GM19238 (cell line): ENCODE results near the gene ANO2.
"Not testable (repeated sequence)": the region's sequence is repeated elsewhere in the genome, so short reads cannot be mapped to it uniquely, and the experiment has no call there.

Source experiments
- DNase-seq: peaks from one replicate; pipeline ENCODE4 v3.0.0; 2011; ENCODE audit warnings: low spot score; ENCODE audit not compliant: insufficient read length

The ANO2 gene

DNA sequence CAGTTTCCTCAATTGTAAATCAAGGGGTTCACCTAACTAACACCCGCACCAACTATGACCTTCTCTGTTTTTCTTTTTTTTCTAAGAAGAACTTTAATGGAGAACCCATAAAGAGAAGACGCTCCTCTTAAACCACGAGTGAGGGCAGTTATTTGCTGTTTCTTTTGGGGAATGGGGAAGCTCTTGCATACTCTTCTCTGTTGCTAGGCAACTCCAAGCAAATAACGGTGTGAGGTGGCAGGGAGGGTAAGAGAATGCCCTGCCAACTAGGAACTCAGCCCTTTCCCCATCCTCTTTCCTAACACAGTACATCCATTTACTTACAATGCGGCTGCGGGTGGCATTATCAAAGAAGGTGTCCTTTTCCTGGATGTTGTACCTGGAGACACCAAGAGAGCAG is 114.9 kb downstream of the ANO2 start:
- DNase-seq, result no peak

DNA sequence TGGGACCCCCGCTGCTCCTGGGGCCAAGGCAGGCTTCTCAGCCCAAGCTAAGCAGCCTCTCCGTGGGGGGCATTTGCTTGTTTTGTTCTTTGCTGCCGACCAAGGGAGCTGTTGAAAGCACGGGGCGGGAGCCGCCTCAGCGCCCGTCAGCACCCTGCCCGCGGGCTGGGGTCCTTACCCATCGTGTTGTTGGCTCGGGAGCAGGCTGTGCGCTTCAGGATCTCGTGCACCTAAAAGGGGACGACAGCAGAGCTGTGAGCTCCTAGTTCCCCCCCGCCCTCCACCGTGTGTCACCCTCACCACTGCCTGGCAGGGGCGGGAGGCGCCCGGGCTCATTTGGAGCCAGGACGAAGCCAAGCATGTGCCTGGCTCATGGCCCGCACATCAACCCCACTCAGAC is 117.5 kb downstream of the ANO2 start:
- DNase-seq, result no peak

DNA sequence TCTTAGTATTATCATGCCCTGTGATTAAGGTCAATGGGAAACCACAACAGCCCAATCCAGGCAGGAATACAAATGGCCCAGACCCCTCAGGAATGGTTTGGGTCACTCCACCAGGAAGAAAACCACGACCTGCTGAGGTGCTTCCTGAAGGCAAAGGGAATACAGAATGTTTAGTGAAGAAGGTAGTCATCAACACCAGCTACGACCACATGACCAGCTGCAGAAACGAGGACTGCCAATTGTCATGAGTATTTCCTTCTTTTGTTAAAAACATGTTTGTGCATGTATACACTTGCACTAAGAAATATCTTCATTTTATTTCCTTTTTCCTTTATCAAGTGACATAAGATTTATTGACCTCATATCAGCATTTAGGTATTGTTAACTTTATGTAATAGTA is 119.3 kb downstream of the ANO2 start:
- not testable (repeated sequence) for DNase-seq

DNA sequence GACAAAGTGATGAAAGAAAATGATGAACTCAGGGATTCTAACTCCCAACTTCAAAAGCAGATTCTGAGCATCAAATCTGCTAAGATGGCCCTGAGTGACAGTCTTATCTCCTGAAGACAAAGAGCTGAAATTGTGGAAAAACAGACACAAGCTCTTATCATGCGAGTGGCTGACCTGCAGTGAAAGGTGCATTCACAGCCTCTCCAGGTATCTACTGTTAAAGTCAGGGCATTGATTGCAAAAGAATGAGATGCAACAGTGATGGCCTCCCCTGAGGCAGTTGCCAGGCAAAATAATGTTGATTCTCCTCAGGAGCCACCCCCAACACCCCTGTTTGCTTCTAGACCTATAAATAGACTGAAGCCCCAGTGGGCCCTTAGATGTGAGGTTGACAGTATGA is 126.2 kb downstream of the ANO2 start:
- DNase-seq, result not testable (repeated sequence)

DNA sequence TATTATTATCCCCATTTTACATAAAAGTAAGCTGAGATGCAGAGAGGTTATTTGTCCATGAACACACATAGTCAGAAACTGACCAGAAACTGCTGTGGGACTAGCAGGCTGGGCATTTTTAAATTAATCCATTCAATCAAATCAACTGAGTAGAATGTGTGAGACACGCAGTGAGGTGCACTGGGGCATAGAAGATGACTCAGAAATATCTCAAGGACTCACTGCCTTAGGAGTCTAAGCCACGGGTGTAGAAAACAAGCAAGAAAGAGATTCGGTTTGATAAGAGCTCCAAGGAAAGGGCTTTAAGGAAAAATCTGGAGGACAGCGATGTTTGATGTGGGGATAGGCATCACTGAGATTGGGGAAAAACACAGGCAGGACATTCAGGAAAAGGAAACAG is 127.8 kb downstream of the ANO2 start:
- DNase-seq, result no peak

DNA sequence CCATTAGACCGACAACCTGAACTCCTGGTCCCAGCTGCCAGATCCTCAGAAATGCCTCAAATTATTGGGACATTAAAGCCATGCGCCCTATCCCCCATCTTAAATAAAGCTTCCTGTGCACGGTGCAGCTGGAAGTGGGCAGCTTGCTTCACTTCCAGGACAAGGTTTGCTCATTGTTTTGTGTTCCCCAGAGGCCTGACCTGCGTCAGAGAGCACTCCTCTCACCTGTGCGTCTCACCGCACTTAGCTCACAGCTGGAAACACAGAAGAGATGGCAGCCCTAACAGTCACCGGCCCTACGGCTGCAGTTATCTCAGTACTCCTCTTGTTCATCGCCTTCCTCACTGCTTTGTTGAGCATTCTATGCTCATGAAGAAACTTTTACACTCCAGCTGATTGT is 135.5 kb downstream of the ANO2 start:
- no peak for DNase-seq

DNA sequence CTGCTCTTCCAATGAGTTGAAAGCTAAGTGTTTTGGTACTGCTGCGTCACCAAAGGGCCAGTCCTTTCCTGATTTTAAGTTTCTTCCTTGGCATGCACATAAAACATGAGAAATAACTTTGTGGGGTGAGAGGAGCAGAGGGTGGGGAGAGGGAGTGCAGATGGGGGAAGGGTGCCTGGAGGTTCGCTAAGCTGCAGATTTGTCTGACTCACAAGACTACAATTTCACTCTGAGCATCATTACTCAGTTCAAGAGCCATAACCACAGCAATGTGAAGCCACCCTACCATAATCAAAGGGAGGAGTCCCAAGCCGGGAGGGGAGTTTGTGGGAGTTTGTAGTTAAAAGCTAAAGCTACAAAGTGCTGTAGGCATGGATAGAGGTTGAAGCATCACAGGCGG is 136.1 kb downstream of the ANO2 start:
- no peak for DNase-seq

DNA sequence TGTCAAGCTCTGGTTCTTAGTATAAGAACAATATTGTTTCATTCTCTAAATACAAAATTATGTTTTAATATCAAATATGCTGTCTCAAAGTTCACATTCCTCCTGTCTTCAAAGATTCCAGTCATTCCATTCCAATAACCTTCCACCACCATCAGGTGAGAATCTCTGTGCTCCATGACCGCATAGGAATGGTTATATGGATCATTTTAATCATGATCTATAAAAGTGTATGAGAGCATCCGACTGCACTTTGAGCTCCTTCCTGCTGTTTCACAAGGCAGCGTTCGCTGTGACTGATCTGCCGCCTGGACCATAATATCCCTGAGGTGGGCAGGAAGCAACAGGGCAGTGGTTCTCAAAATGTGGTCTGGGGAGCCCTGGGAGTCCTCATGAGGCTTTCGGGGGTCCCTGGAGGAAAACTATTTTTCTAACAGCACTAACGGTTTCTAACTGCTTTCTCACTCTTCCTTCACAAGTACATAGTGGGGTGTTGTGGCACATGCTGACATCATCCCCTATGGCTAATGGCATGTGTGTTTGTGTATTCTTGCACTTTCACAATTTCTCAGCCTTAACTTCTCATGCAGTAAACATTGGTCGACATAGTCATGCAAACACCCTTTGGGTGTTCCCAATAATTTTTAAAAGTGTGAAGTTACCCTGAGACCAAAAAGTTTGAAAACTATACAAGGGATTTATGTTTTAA is 137.4 kb downstream of the ANO2 start:
- DNase-seq, result no peak

DNA sequence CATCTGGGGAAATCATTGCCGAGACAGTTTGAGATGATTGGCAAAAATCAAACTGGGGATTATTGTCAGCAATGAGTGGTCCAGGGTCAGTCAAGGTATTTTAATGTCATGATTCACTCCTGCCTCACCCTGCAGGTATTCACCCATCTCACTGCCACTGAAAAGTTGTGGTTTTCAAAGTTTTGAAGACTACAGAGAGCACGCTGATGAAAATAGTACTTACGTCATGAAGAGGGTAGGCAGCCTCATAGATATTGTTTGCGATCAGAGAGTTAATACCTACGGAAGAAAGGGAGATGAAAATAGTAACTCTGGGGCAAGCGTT is 138.0 kb downstream of the ANO2 start:
- DNase-seq, result no peak

DNA sequence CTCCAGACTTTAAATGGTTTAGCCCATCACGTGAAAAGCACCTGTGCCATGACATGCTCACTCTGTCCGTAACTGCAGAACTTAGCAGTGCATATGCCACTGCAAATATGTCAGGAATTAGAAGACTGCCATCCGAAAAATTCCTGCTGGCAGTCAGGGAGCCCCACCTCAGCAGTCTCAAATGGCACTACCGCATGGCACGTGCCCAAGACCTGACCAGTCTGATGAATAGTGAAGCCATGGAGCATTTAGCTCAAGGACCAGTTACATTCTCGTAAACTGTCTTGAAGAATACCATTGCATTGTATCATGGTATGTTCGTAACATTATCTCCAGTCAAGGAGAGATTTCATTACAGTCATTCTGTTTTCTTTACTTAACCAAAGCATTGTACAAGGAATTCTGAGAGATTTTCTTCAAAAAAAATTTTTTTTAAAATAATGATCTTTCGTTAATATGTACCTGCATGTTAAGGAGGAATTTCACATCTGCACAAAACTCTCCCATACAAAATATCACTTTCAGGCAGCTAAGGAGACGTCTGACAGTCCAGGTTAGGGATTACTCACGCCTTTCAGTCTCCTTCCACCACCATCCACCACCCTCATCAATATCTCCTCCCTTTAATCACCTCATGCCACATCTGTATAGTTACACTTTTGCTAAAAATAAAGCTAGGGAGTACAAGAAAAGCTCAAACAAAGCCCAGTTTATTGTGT is 138.5 kb downstream of the ANO2 start:
- DNase-seq, result no peak

DNA sequence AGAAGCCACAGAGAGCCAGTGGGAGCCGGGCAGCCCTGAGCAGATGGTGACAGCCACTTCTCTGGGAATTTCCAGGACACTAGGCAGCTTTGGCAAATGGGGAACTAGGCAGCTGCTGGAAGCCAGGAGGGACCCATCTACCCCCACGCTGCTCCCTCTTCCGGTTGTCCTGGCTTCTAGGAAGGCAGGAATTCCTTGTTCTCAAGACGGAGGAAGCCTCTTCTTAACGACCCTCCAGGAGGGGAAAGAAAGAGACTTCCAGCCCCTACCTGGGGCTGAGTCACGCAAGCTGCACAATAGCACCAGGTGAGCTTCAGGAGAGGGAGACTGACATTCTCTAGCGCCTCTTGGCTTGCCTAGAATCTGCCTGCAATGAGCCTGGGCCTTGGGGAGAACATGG is 141.5 kb downstream of the ANO2 start:
- no peak for DNase-seq

DNA sequence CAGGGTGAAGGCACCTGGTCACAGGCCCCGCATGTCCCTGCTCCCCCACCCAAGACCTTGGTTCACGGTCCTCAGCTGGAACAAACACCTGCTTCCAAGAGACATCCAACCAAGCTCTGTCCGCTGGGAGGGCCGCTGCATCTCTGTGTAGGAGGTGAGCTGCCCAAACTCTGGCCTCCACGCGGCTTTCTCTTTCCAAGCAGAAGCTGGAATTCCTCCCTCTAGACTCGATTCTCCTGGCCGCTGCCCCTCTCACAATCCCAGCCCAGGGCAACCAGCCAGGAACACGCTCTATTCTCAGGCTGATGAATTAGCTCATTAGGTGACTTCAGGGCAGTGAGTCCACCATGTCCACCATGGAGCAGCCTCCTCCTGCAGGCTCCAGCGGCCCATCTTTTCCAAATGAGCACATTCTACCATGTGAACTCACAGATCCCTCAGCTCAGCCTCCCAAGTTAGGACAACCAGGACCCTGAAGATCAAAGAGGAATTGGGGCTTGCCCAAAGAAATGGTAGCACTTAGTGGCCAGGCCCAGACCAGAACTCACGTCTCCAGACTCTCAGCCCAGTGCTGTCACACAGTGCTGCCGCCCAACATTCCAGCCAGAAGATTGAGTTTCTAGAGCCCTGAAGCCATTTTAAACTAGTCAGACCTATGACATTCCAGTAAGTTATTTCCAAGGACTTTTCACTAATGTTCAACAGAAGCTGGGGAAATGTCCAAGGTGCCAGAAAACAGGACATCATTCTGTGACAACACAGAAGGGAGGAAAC is 146.6 kb downstream of the ANO2 start:
- DNase-seq, result no peak

DNA sequence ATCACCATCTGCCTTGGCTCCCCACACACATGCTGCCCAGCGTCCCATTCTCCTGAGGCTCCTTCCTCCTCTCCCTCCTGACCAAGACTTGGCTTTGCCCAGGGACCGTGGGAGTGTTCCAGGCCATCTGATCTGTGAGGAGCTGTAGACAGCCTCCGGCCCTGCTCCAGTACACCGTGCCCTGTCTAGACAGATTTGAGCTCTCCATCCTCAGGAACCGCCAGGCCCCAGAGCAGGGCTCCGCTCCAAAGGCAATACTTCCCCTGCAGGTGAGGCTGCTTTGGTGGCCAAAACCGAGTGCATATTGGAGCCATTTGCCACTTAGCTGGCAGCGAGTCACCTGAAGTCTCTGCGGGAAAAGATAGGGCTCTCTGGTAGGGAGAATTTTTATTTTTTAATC is 147.4 kb downstream of the ANO2 start:
- DNase-seq, result no peak

DNA sequence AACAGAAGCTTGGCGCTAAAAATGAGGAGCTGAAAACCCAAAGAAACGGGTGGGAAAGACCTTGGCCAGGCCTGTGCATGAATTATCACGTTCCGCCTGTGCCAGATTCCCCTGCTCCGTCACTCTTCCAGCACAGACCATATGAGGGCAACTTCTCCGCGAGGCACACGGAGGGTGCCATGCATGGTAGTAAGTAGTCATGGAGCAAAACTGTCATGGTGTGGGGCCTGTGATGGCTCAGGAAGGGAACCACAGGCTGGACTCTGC is 148.2 kb downstream of the ANO2 start:
- no peak for DNase-seq

DNA sequence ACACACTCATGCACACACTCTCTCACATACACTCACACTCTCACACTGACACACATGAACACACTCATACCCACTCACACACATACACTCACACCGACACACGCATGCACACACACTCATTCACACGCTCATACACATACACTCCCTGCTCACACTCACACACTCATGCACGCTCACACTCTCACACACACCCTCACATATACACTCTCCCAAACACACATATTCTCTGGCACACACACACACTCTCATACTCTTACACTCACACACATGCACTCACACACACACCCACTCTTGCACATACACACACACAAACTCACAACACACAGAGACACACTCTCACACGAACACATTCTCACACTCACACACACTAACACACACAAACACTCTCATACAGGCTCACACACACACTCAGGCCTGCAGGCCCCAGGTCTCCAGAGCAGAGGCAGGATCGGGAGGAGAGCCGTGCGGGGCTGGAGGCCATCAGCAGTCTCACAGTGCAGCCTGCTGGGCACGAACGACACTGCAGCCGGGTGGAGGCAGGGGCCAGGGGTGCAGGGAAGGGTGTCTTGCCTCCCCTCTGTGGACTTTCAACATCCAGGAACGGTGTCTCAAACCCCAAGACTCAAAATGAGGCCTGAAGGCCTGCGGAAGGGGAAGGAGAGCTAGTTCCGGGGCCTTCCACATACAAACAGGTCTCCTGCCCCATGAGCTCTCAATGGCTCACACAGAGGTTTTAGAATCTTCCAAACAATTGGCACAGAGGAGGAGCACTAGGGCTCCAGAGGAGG is 148.7 kb downstream of the ANO2 start:
- DNase-seq, result no peak

DNA sequence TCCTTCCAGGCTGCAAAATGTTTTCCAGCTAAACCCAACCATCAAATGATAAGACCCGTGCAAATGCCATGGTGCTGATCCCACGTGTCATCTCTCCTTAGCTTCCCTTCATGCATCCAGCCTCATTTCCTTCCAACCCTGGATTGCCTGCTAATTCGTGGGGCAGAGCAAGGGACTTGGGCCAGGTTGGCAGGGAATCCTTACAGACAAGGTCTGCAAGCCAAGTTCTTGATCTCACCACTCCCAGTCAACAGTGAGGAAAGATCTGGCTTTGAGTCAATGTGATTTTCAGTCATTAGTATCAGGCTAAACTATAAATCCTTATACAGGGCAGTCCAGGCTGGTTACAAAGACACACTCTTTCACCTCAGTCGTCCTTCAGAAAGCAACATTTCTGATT is 150.9 kb downstream of the ANO2 start:
- no peak for DNase-seq

DNA sequence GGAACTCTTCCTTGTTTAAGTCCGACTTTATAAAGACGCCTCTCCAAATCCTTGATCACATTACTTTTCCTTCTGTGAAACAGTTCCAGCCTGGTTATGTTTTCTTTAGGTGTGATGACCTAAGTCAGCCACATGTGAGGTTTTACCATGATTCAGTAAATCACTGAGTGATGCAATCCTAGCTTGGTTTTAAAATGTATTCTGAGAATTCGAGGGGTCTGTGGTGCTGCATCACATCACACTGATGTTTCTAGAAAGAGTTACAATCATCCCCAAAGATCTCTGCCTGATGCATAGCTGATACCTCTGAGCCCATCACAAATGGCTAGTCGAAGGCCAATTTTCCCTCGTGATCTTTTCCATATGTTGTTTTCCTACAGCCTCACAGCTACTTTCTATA is 152.7 kb downstream of the ANO2 start:
- DNase-seq, result no peak

DNA sequence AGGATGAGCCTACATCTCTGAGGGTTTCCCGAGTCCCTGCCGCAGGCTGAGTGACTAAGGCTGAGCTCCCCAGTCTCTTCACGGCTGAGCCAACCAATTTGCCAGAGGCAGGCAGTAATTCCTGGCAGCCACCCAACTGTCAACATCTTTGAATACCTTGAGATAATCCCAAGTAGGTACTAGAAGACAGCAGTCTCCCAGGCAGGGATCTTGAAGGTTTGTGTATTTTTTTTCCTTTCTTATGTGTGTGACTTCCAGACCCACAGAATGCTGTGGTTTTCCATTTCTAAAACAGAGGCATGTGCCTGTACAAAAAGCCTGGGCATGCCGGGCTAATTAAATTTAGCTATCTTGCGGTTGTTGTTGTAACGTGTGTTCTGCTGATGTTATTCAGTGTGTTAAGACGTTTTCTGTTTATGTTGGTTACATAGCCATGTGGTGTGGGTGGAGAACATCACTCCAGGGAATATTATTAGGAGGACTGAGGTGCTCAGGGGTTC is 155.5 kb downstream of the ANO2 start:
- no peak for DNase-seq

DNA sequence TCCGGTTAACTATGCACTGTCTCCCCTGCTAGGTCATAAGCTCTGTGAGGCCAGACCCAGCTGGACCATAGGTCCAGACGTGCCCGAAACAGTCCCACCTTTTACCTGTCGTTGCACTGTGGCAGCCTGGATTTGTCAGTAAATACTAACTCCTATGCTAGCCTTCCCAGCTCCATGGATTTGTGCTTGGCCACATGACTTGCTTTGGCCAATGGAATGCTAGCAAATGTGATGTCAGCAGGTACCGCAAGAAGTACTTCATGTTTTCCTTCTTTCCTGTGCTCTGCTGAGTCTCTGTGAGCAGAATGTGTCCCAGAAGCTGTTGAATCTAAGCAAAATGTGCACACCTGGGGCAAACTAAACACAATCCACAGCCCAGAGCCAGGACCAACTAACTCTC is 157.2 kb downstream of the ANO2 start:
- DNase-seq, result no peak

DNA sequence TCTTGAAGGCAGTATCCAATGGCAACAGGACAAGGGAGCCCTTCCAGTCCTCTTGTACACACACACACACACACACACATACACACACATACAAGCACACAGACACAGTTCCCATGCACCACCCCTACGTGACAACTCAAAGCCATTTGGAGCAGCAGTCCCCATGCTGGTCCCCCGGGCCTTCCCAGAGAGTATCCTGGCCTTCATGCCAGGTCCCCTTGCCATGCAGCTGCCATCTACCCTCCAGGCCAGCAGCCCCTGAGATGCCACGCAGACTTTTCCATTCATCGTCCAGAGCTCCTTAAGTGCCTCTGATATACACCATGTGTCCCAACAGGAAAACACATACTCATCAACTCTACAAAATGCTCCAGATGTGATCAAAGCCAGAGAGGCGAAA is 159.5 kb downstream of the ANO2 start:
- DNase-seq, result no peak

DNA sequence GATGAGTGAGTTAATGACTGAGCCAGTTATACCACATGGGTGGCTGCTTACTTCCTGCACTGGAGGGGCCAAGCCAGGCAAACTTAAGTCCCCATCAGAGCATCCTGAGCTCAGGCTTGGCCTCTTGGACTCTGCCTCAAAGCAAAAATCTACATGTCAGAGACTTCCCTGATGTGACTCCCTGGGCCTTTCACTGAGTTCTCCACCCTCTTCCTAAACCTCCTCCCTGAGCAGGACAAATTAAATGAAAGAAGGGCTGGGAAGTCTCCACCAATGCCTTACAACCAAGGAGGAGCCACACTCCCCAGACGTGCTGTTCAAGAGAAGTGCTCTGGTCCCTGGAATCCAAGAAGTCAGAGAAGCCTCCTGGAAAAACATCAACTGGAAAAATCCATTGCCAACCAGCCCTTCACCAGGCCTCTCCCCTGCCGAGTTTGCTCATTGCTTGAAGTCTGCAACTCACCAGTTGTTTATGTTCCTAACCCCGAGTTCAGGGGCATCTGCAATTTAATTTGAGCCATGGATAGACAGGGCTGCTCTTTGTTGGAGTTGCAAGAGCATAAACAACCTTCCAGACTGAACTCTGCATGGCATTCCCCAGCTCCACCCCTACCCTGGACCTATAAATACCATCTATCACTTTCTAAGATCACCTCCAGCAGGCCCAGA is 160.5 kb downstream of the ANO2 start:
- no peak for DNase-seq
